H1 (cell line): ENCODE data around the gene SMIM1. TPM values are rescaled to one million over a fixed set of nuclear protein-coding genes. Genes with fewer than 3 reads are reported as not detected.

Experiments
- CTCF ChIA-PET: fragments of 300-600 bp; sonication (Branson Sonifier 250); formaldehyde crosslinking; loops from one replicate; lab custom pipeline; 2021; ENCODE audit not compliant: partially characterized antibody; lab: Charles Lee
- POLR2A ChIA-PET: fragments of 300-600 bp; sonication (Branson Sonifier 250); formaldehyde crosslinking; loops from one replicate; lab custom pipeline; 2021; ENCODE audit warnings: inconsistent platforms; ENCODE audit not compliant: partially characterized antibody; lab: Charles Lee
- DNase-seq, 2 experiments: peaks; one replicate each; pipeline versions ENCODE4 v3.0.0 to v3.0.0-alpha.2; 2010 to 2022; ENCODE audit warnings: low spot score in 2 of 2, low read depth in 1 of 2, mixed read lengths in 1 of 2
- FAIRE-seq: peaks from 2 replicates; lab custom pipeline; 2011; peaks lifted over from hg19 to GRCh38; lab: Jason Lieb, UNC
- H2AFZ ChIP-seq: 2 replicates; pipeline ENCODE4 v1.8.1; 2012; ENCODE audit warnings: low read length, inconsistent platforms
- H2AK5ac ChIP-seq: 2 replicates; pipeline ENCODE4 v1.6.1; 2013; ENCODE audit warnings: low read depth, low read length
- H2BK120ac ChIP-seq: replicated peaks from 2 replicates; pipeline ENCODE3; 2013; ENCODE audit warnings: low read depth, low read length, inconsistent platforms
- H2BK12ac ChIP-seq: 2 replicates; pipeline ENCODE4 v1.6.1; 2013; ENCODE audit warnings: low read depth, low read length
- H2BK15ac ChIP-seq: 2 replicates; pipeline ENCODE4 v1.6.1; 2013; ENCODE audit warnings: low read length
- H2BK20ac ChIP-seq: 2 replicates; pipeline ENCODE4 v1.6.1; 2013; ENCODE audit warnings: low read length
- H2BK5ac ChIP-seq: 2 replicates; pipeline ENCODE4 v1.6.1; 2013; ENCODE audit warnings: low read depth, low read length
- H3K14ac ChIP-seq: 2 replicates; pipeline ENCODE4 v1.6.1; 2013; ENCODE audit warnings: inconsistent platforms; ENCODE audit not compliant: insufficient read length
- H3K18ac ChIP-seq: 2 replicates; pipeline ENCODE4 v1.6.1; 2013; ENCODE audit warnings: low read length; ENCODE audit errors: extremely low read depth
- H3K23ac ChIP-seq: 2 replicates; pipeline ENCODE4 v1.6.1; 2013; ENCODE audit warnings: inconsistent platforms; ENCODE audit not compliant: insufficient read length
- H3K23me2 ChIP-seq: 2 replicates; pipeline ENCODE4 v1.6.1; 2013; ENCODE audit warnings: low read depth, low read length
- H3K27ac ChIP-seq: 2 replicates; pipeline ENCODE4 v1.6.1; 2011; ENCODE audit warnings: low read depth, low read length, inconsistent platforms
- H3K27me3 ChIP-seq, 4 experiments: replicated peaks in 1 of 4; 1 replicate in 1 of 4; 2 replicates in 3 of 4; pipeline versions ENCODE4 v1.6.1 to v1.8.1; 2011 to 2013; ENCODE audit warnings: low read length in 3 of 4, mild to moderate bottlenecking in 3 of 4, inconsistent platforms in 2 of 4, mixed read lengths in 2 of 4, moderate library complexity in 1 of 4; ENCODE audit not compliant: control insufficient read depth in 3 of 4, insufficient read depth in 3 of 4; ENCODE audit errors: extremely low read depth in 1 of 4
- H3K36me3 ChIP-seq, 4 experiments: 2 replicates each; pipeline versions ENCODE4 v1.6.1 to v1.8.1; 2011 to 2013; ENCODE audit warnings: mild to moderate bottlenecking in 4 of 4, low read length in 3 of 4, moderate library complexity in 2 of 4, control low read depth in 1 of 4, inconsistent platforms in 1 of 4; ENCODE audit not compliant: insufficient read depth in 4 of 4, control insufficient read depth in 2 of 4
- H3K4ac ChIP-seq: replicated peaks from 2 replicates; pipeline ENCODE3; 2013; ENCODE audit warnings: low read length, low read depth, mixed read lengths, inconsistent platforms; ENCODE audit not compliant: insufficient read length
- H3K4me1 ChIP-seq, 4 experiments: replicated peaks in 1 of 4; 1 replicate in 1 of 4; 2 replicates in 3 of 4; pipeline versions ENCODE4 v1.6.1 to v1.8.1; 2011 to 2013; ENCODE audit warnings: low read length in 3 of 4, inconsistent platforms in 2 of 4, mixed read lengths in 1 of 4; ENCODE audit not compliant: insufficient read depth in 4 of 4, control insufficient read depth in 3 of 4
- H3K4me2 ChIP-seq, 2 experiments: 2 replicates each; pipeline versions ENCODE4 v1.6.1 to v1.8.1; 2011 to 2013; ENCODE audit warnings: low read depth in 2 of 2, low read length in 2 of 2, control low read depth in 1 of 2, inconsistent platforms in 1 of 2, mild to moderate bottlenecking in 1 of 2; ENCODE audit not compliant: insufficient read depth in 1 of 2
- H3K4me3 ChIP-seq, 4 experiments: fragments of 200-600, 300-600 bp in 1 of 4; sonication (generic), shearing (Covaris generic), sonication (Bioruptor Twin) in 1 of 4; 2 replicates each; pipeline versions ENCODE4 v1.5.1 to v1.8.1; 2011 to 2016; ENCODE audit warnings: low read length in 4 of 4, low read depth in 3 of 4, control low read depth in 2 of 4, inconsistent platforms in 2 of 4, mild to moderate bottlenecking in 2 of 4, mixed read lengths in 1 of 4, moderate library complexity in 1 of 4; ENCODE audit not compliant: insufficient read depth in 2 of 4; ENCODE audit errors: extremely low read depth in 1 of 4
- H3K56ac ChIP-seq: replicated peaks from 2 replicates; pipeline ENCODE3; 2013; ENCODE audit warnings: low read depth, mild to moderate bottlenecking, mixed read lengths, low read length, inconsistent platforms; ENCODE audit not compliant: insufficient read length
- H3K79me1 ChIP-seq: 2 replicates; pipeline ENCODE4 v1.6.1; 2013; ENCODE audit warnings: low read depth, low read length, control low read depth
- H3K79me2 ChIP-seq, 2 experiments: 2 replicates each; pipeline versions ENCODE4 v1.6.1 to v1.8.1; 2012 to 2013; ENCODE audit warnings: low read length in 2 of 2, mild to moderate bottlenecking in 2 of 2, inconsistent platforms in 1 of 2; ENCODE audit not compliant: insufficient read depth in 2 of 2, control insufficient read depth in 1 of 2
- H3K9ac ChIP-seq, 4 experiments: replicated peaks in 1 of 4; 1 replicate in 1 of 4; 2 replicates in 3 of 4; pipeline versions ENCODE4 v1.6.1 to v1.8.1; 2011 to 2013; ENCODE audit warnings: low read depth in 3 of 4, low read length in 3 of 4, control low read depth in 2 of 4, mild to moderate bottlenecking in 2 of 4, moderate library complexity in 2 of 4, inconsistent platforms in 1 of 4; ENCODE audit errors: extremely low read depth in 1 of 4
- H3K9me3 ChIP-seq, 2 experiments: 2 replicates each; pipeline versions ENCODE4 v1.6.1 to v1.8.1; 2012 to 2013; ENCODE audit warnings: mild to moderate bottlenecking in 2 of 2, moderate library complexity in 2 of 2, control low read depth in 1 of 2, inconsistent platforms in 1 of 2, low read depth in 1 of 2, low read length in 1 of 2, mixed read lengths in 1 of 2; ENCODE audit not compliant: insufficient read depth in 2 of 2
- H4K20me1 ChIP-seq, 2 experiments: replicated peaks in 1 of 2; 2 replicates each; pipeline versions ENCODE3 to v1.8.1; 2011 to 2013; ENCODE audit warnings: inconsistent platforms in 2 of 2, low read length in 2 of 2, mild to moderate bottlenecking in 1 of 2; ENCODE audit not compliant: insufficient read depth in 2 of 2, control insufficient read depth in 1 of 2
- H4K5ac ChIP-seq: 2 replicates; pipeline ENCODE4 v1.6.1; 2013; ENCODE audit warnings: low read length, low read depth, mixed read lengths, inconsistent platforms; ENCODE audit not compliant: insufficient read length
- H4K8ac ChIP-seq: 2 replicates; pipeline ENCODE4 v1.8.0; 2013; ENCODE audit warnings: mild to moderate bottlenecking, moderate library complexity, low read length, inconsistent platforms; ENCODE audit not compliant: insufficient read depth; ENCODE audit errors: extremely low read depth
- H4K91ac ChIP-seq: replicated peaks from 2 replicates; pipeline ENCODE3; 2013; ENCODE audit warnings: low read length, mixed read lengths, inconsistent platforms; ENCODE audit not compliant: insufficient read length
- ASH2L ChIP-seq: fragments of 200-600, 300-600 bp; sonication (generic); IDR thresholded peaks from one replicate; pipeline ENCODE4 v1.7.1; 2017; ENCODE audit warnings: low read length
- CEBPB ChIP-seq: IDR thresholded peaks from 2 replicates; pipeline ENCODE4 v1.6.1; 2012; ENCODE audit warnings: low read depth, low read length
- CHD1 ChIP-seq: IDR thresholded peaks from 2 replicates; pipeline ENCODE4 v1.6.1; 2012; ENCODE audit warnings: low read depth, low read length, improper control_type of control experiment
- CHD2 ChIP-seq: IDR thresholded peaks from 2 replicates; pipeline ENCODE4 v1.6.1; 2012; ENCODE audit warnings: low read length, improper control_type of control experiment
- EGR1 ChIP-seq: IDR thresholded peaks from 2 replicates; pipeline ENCODE4 v1.6.1; 2011; ENCODE audit warnings: low read depth, low read length, borderline replicate concordance
- EZH2 ChIP-seq: fragments of 200-600 bp; sonication (generic); IDR thresholded peaks from 2 replicates; pipeline ENCODE4 v1.7.1; 2012; ENCODE audit warnings: low read depth, mild to moderate bottlenecking, moderate library complexity, low read length, inconsistent platforms; ENCODE audit not compliant: severe bottlenecking
- GABPA ChIP-seq: IDR thresholded peaks from 2 replicates; pipeline ENCODE4 v1.6.1; 2011; ENCODE audit warnings: mild to moderate bottlenecking, low read length, moderate library complexity, borderline replicate concordance; ENCODE audit not compliant: insufficient read depth
- HDAC6 ChIP-seq: IDR thresholded peaks from one replicate; pipeline ENCODE4 v1.7.1; 2012; ENCODE audit warnings: low read depth, mild to moderate bottlenecking, inconsistent platforms, low read length, moderate library complexity
- KDM5A ChIP-seq: fragments of 200-600 bp; IDR thresholded peaks from 2 replicates; pipeline ENCODE4 v1.7.1; 2012; ENCODE audit warnings: mild to moderate bottlenecking, low read length, inconsistent platforms, mixed read lengths
- PHF8 ChIP-seq: fragments of 200-600 bp; sonication (generic); conservative IDR thresholded peaks from 2 replicates; pipeline ENCODE4 v1.7.1; 2012; ENCODE audit warnings: low read depth, mild to moderate bottlenecking, inconsistent platforms, low read length, moderate library complexity
- RNF2 ChIP-seq: fragments of 200-900, 300-1000 bp; sonication (generic); IDR thresholded peaks from 2 replicates; pipeline ENCODE4 v1.7.1; 2016; ENCODE audit warnings: borderline replicate concordance, low read depth, mild to moderate bottlenecking, antibody characterized with exemption, low read length; ENCODE audit not compliant: poor library complexity, severe bottlenecking; ENCODE audit errors: missing control alignments
- SAP30 ChIP-seq: fragments of 300-600 bp; sonication (generic); IDR thresholded peaks from 2 replicates; pipeline ENCODE4 v1.7.1; 2012; ENCODE audit warnings: low read length, moderate library complexity, mild to moderate bottlenecking, inconsistent platforms; ENCODE audit not compliant: insufficient read depth, insufficient replicate concordance
- SP1 ChIP-seq: IDR thresholded peaks from 2 replicates; pipeline ENCODE4 v1.6.1; 2011; ENCODE audit warnings: low read depth, low read length
- WGBS, 2 experiments: shearing (Covaris generic) in 1 of 2; methylation state at CpG; one replicate each; pipeline versions ENCODE4 v1.1.6 to v1.1.7; 2013 to 2015; ENCODE audit warnings: low lambda C conversion rate in 2 of 2, mixed read lengths in 2 of 2, inconsistent platforms in 1 of 2, low coverage in 1 of 2, missing lambda C conversion rate in 1 of 2; ENCODE audit not compliant: insufficient replicate concordance in 2 of 2, insufficient coverage in 1 of 2, insufficient read length in 1 of 2; ENCODE audit errors: extremely low coverage in 1 of 2, missing lambda C conversion rate in 1 of 2; 5-methylcytosine and 5-hydroxymethylcytosine counted together
- polyA plus RNA-seq, 7 experiments: library from polyadenylated mRNA; depleted of rRNA in 3 of 7; stranded (reverse) in 5 of 7; unstranded in 2 of 7; fragments of >200 nt in 5 of 7; fragments of 200-250 nt in 2 of 7; gene quantifications; 1 replicate in 5 of 7; 2 replicates in 1 of 7; 4 replicates in 1 of 7; pipeline versions ENCODE4 v1.2.1 to v1.2.3, GENCODE V29; 2011 to 2013; ENCODE audit warnings: missing spikeins in 2 of 7, mixed read lengths in 2 of 7
- total RNA-seq: library from RNA; stranded (reverse); fragmentation: NEBNext Ultra II Directional; extraction: Animal tissue kit (Norgen Biotek cat#: 25700); gene quantifications from 2 replicates; pipeline ENCODE4 v1.2.1, GENCODE V29; 2021
- TF ChIP-seq, protein P1 (sequence below): IDR thresholded peaks from 2 replicates; pipeline ENCODE4 v1.6.1; 2012; ENCODE audit warnings: inconsistent platforms

The SMIM1 gene
- total and polyA plus RNA-seq, 2 of the 8 experiments (the other 6 are each of a cell fraction or from before 2014, with no cell fraction given) = 7.7 to 9.7 TPM

DNA sequence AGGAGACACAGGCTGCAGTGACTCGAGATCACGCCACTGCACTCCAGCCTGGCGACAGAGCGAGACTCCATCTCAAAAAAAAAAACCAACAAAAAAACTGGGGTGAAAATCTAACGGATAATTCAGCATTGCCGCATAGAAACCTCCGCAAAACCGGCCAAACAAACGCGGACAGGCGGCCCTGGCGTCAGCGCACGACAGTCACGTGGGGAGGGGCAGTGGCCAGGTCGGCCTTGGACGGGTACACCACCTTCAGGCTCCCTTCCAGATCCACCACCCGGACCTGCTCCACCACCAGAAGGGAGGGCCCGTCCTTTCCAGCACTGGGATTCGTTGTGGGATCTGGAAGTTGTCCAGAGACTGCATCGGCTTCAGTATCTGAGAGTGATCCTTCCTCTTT lies 8.4 kb downstream of the SMIM1 start:
- Histone ChIP-seq H3K4ac (no peak overlapping the region), H3K79me1 (peaks cover 4% of the 10 kb centered on the region; the same call in 1 of the 2 replicates), H2AK5ac (no peak overlapping the region), H2BK15ac (no peak overlapping the region), H3K14ac (no peak overlapping the region), H3K4me3 (no peak overlapping the region), H3K56ac (no peak overlapping the region), H2AFZ (no peak overlapping the region), H3K79me2 (no peaks in the 10 kb centered on the region), H3K18ac (no peak overlapping the region), H3K27ac (no peak overlapping the region), H3K4me2 (no peak overlapping the region), H3K4me1 (peaks cover 0 to 6% (median 0%) of the 10 kb centered on the region in 4 experiments; a peak in 4 of 7 replicates), H2BK20ac (no peak overlapping the region), H3K23ac (no peak overlapping the region), H4K8ac (no peak overlapping the region), H3K36me3 (peaks cover 30 to 54% (median 50%) of the 10 kb centered on the region in 4 experiments), H2BK5ac (no peak overlapping the region), H2BK12ac (no peak overlapping the region), H3K23me2 (no peaks in the 10 kb centered on the region), H3K9me3 (no peaks in the 10 kb centered on the region), H3K9ac (no peak overlapping the region), H4K91ac (no peak overlapping the region), H4K20me1 (peaks cover 10 to 24% of the 10 kb centered on the region in 2 experiments), H4K5ac (no peak overlapping the region), H2BK120ac (no peak overlapping the region), H3K27me3 (no peaks in the 10 kb centered on the region; a peak in 1 of 7 replicates)
- CTCF ChIA-PET = no interaction called here
- DNase-seq (no peak), FAIRE-seq (no peak)
- POLR2A ChIA-PET = interaction anchor here (5.8 kb wide), 1 partner anchor 9 kb away, joined by 84 read pairs; no protein-coding TSS in a partner anchor
- 92% methylated on average over 21 of the region's 21 CpGs; no CpG with 5 or more reads in 1 of the 2 experiments for WGBS, 2 experiments
- TF ChIP-seq RNF2 (no peak), SAP30 (no peak), EZH2 (no peak), GABPA (no peak), PHF8 (no peak), CHD2 (no peak), KDM5A (no peak), ASH2L (no peak), CHD1 (no peak), CEBPB (no peak), SP1 (no peak), EGR1 (no peak), HDAC6 (no peak)
- TF ChIP-seq, protein P1, sequence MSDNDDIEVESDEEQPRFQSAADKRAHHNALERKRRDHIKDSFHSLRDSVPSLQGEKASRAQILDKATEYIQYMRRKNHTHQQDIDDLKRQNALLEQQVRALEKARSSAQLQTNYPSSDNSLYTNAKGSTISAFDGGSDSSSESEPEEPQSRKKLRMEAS = no peak
